HepG2 (cell line): ENCODE data around the gene BEND3. TPM values are rescaled to one million over a fixed set of nuclear protein-coding genes. Genes with fewer than 3 reads are reported as not detected.

ENCODE experiments used
- ATF1 ChIP-seq: IDR thresholded peaks from 2 replicates; pipeline ENCODE4 v1.6.1; 2016; ENCODE audit warnings: mild to moderate bottlenecking, control low read depth
- BORCS8-MEF2B ChIP-seq: sonication (generic); formaldehyde crosslinking; IDR thresholded peaks from 2 replicates; pipeline ENCODE4 v1.8.0; 2022; ENCODE audit warnings: mild to moderate bottlenecking, missing genetic modification reagents
- CBFB ChIP-seq: sonication (generic); formaldehyde crosslinking; IDR thresholded peaks from 2 replicates; pipeline ENCODE4 v1.4.0; 2020; ENCODE audit warnings: missing genetic modification reagents
- CSRNP1 ChIP-seq: sonication (generic); formaldehyde crosslinking; IDR thresholded peaks from 2 replicates; pipeline ENCODE4 v1.8.1; 2023; ENCODE audit warnings: mild to moderate bottlenecking, missing genetic modification reagents
- FOXM1 ChIP-seq: sonication (generic); formaldehyde crosslinking; IDR thresholded peaks from 2 replicates; pipeline ENCODE4 v1.5.0; 2020; ENCODE audit warnings: missing genetic modification reagents
- HOMEZ ChIP-seq: IDR thresholded peaks from 2 replicates; pipeline ENCODE4 v1.6.1; 2016; ENCODE audit warnings: low read depth
- ISX ChIP-seq: sonication (generic); formaldehyde crosslinking; conservative IDR thresholded peaks from 2 replicates; pipeline ENCODE4 v1.5.0; 2020; ENCODE audit warnings: missing genetic modification reagents
- POLR2A ChIP-seq, 2 experiments: IDR thresholded peaks; 2 replicates each; pipeline ENCODE4 v1.6.1; 2011; ENCODE audit warnings: low read depth in 2 of 2, low read length in 2 of 2, mild to moderate bottlenecking in 1 of 2, moderate library complexity in 1 of 2; ENCODE audit not compliant: insufficient read depth in 1 of 2
- PPARG ChIP-seq: conservative IDR thresholded peaks from 2 replicates; pipeline ENCODE4 v1.6.1; 2016; ENCODE audit warnings: missing biosample characterization, missing genetic modification reagents
- REL ChIP-seq: sonication (generic); formaldehyde crosslinking; conservative IDR thresholded peaks from 2 replicates; pipeline ENCODE4 v1.8.0; 2022; ENCODE audit warnings: mild to moderate bottlenecking, missing genetic modification reagents, moderate library complexity
- TOPORS ChIP-seq: sonication (generic); formaldehyde crosslinking; IDR thresholded peaks from 2 replicates; pipeline ENCODE4 v1.8.0; 2023; ENCODE audit warnings: mild to moderate bottlenecking, missing genetic modification reagents
- ZBTB3 ChIP-seq: sonication (generic); formaldehyde crosslinking; IDR thresholded peaks from 2 replicates; pipeline ENCODE4 v1.4.0; 2020; ENCODE audit warnings: low read depth, mild to moderate bottlenecking, moderate library complexity, missing genetic modification reagents, borderline replicate concordance
- ZNF350 ChIP-seq: sonication (generic); formaldehyde crosslinking; IDR thresholded peaks from 2 replicates; pipeline ENCODE4 v1.4.0; 2020; ENCODE audit warnings: mild to moderate bottlenecking, low read depth, missing genetic modification reagents, borderline replicate concordance
- polyA plus RNA-seq, 8 experiments: library from polyadenylated mRNA; depleted of rRNA in 3 of 8; stranded (reverse) in 7 of 8; unstranded in 1 of 8; fragments of >200 nt; fragmentation: Illumina TruSeq in 4 of 8; extraction: Trizol in 4 of 8; gene quantifications; 2 replicates each; pipeline versions ENCODE4 v1.2.1 to v1.2.3, GENCODE V29; 2011 to 2016; ENCODE audit warnings: low read depth in 4 of 8, missing spikeins in 1 of 8, mixed read lengths in 1 of 8; ENCODE audit not compliant: insufficient read depth in 1 of 8
- total RNA-seq, 5 experiments: library from RNA; depleted of rRNA; stranded (reverse); fragments of >200 nt; fragmentation: Illumina TruSeq; extraction: Trizol; gene quantifications; 2 replicates each; pipeline ENCODE4 v1.2.3, GENCODE V29; 2016; ENCODE audit warnings: low read depth in 1 of 5
- TF ChIP-seq, protein P1 (sequence below): sonication (generic); formaldehyde crosslinking; IDR thresholded peaks from 2 replicates; pipeline ENCODE4 v1.4.0; 2020; ENCODE audit warnings: mild to moderate bottlenecking, missing genetic modification reagents
- TF ChIP-seq, protein P2 (sequence below): IDR thresholded peaks from 2 replicates; pipeline ENCODE4 v1.6.1; 2016; ENCODE audit warnings: low read depth, borderline replicate concordance
- TF ChIP-seq, protein P3 (sequence below): sonication (generic); formaldehyde crosslinking; IDR thresholded peaks from 2 replicates; pipeline ENCODE4 v1.4.0; 2020; ENCODE audit warnings: missing genetic modification reagents
- TF ChIP-seq, protein P4 (sequence below): IDR thresholded peaks from 2 replicates; pipeline ENCODE4 v1.6.1; 2016; ENCODE audit warnings: missing compliant biosample characterization, missing genetic modification reagents, borderline replicate concordance
- TF ChIP-seq, protein P5 (sequence below): sonication (generic); formaldehyde crosslinking; IDR thresholded peaks from 2 replicates; pipeline ENCODE4 v1.5.1; 2020; ENCODE audit warnings: missing genetic modification reagents, mild to moderate bottlenecking, borderline replicate concordance

The BEND3 gene
- total and polyA plus RNA-seq, 2 of the 13 experiments (the other 11 are each of a cell fraction or from before 2014, with no cell fraction given) = 1.4 to 5.8 TPM

DNA sequence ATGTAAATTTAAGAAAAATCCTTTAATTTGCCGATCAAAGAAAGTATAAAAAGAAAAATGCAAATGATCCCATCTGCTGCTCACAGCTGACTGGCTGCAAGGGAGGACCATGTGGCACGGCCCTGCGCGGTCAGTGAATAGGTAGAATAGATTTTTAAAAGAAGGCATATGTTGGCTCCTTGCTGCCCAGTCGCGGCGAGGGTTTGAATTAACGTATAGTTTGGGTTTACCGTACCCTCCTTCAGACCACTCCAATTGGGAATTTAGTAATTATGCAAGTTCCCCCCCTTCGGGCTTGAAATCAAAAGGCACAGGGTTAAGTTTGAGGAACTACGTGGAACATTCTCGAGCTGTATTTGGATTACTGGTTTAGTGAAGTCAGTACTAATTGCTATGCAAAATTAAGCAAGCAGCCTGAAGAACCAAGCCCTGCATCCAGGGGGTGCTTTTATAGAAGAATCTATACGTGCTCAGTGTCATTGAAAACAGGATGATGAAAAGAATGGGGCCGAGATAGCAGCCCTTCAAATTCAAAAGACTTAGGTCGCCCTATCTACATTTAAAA lies 1.1 kb upstream of the BEND3 start (continued):
- TF ChIP-seq, protein P1, sequence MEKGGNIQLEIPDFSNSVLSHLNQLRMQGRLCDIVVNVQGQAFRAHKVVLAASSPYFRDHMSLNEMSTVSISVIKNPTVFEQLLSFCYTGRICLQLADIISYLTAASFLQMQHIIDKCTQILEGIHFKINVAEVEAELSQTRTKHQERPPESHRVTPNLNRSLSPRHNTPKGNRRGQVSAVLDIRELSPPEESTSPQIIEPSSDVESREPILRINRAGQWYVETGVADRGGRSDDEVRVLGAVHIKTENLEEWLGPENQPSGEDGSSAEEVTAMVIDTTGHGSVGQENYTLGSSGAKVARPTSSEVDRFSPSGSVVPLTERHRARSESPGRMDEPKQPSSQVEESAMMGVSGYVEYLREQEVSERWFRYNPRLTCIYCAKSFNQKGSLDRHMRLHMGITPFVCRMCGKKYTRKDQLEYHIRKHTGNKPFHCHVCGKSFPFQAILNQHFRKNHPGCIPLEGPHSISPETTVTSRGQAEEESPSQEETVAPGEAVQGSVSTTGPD (CRISPR knock-in tag) = 0 out of 2 replicates have a peak, but pooled peaks have one; percentile 20
- TF ChIP-seq POLR2A (IDR thresholded peaks at IDR 0.05; ENCODE audit: insufficient read depth in 1 of 2, low read depth in 2 of 2, low read length in 2 of 2) = no peak
- TF ChIP-seq, protein P2, sequence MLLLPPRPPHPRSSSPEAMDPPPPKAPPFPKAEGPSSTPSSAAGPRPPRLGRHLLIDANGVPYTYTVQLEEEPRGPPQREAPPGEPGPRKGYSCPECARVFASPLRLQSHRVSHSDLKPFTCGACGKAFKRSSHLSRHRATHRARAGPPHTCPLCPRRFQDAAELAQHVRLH = no peak
- TF ChIP-seq, protein P3, sequence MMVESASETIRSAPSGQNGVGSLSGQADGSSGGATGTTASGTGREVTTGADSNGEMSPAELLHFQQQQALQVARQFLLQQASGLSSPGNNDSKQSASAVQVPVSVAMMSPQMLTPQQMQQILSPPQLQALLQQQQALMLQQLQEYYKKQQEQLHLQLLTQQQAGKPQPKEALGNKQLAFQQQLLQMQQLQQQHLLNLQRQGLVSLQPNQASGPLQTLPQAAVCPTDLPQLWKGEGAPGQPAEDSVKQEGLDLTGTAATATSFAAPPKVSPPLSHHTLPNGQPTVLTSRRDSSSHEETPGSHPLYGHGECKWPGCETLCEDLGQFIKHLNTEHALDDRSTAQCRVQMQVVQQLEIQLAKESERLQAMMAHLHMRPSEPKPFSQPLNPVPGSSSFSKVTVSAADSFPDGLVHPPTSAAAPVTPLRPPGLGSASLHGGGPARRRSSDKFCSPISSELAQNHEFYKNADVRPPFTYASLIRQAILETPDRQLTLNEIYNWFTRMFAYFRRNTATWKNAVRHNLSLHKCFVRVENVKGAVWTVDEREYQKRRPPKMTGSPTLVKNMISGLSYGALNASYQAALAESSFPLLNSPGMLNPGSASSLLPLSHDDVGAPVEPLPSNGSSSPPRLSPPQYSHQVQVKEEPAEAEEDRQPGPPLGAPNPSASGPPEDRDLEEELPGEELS (CRISPR knock-in tag) = no peak
- 0 out of 2 replicates have a peak, but pooled peaks have one; percentile 13 for TF ChIP-seq ZBTB3 (CRISPR knock-in tag)
- TF ChIP-seq, protein P4, sequence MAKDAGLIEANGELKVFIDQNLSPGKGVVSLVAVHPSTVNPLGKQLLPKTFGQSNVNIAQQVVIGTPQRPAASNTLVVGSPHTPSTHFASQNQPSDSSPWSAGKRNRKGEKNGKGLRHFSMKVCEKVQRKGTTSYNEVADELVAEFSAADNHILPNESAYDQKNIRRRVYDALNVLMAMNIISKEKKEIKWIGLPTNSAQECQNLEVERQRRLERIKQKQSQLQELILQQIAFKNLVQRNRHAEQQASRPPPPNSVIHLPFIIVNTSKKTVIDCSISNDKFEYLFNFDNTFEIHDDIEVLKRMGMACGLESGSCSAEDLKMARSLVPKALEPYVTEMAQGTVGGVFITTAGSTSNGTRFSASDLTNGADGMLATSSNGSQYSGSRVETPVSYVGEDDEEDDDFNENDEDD (CRISPR knock-in tag) = 0 out of 2 replicates have a peak, but pooled peaks have one; percentile 36
- no peak for TF ChIP-seq HOMEZ
- TF ChIP-seq ATF1 (CRISPR knock-in tag) = 0 out of 2 replicates have a peak, but pooled peaks have one; percentile 21
- no peak for TF ChIP-seq ZNF350
- no peak for TF ChIP-seq CBFB (CRISPR knock-in tag)
- 0 out of 2 replicates have a peak, but pooled peaks have one; percentile 22 for TF ChIP-seq BORCS8-MEF2B (CRISPR knock-in tag)
- 0 out of 2 replicates have a peak, but pooled peaks have one; percentile 10 for TF ChIP-seq ISX (CRISPR knock-in tag)
- no peak for TF ChIP-seq FOXM1
- TF ChIP-seq PPARG = 0 out of 2 replicates have a peak, but pooled peaks have one; percentile 2
- TF ChIP-seq TOPORS (CRISPR knock-in tag) = 0 out of 2 replicates have a peak, but pooled peaks have one; percentile 24
- TF ChIP-seq REL = no peak
- TF ChIP-seq CSRNP1 = peak; percentile 59; the same call in 1 of the 2 replicates
- TF ChIP-seq, protein P5, sequence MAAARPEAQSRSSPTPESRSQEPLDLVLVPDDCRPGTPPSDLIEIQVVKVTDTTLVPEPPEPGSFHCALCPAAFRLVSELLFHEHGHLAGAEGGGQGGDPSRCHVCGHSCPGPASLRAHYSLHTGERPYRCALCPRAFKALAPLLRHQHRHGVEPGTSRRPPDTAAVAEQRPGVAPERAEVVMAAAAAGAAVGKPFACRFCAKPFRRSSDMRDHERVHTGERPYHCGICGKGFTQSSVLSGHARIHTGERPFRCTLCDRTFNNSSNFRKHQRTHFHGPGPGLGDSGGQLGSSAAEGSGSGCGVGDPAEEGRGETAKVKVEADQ (CRISPR knock-in tag) = no peak
